CD14-positive monocyte (primary cell): ENCODE results near the gene SKOR1. TPM values are rescaled to one million over a fixed set of nuclear protein-coding genes. Genes with fewer than 3 reads are reported as not detected.

Source experiments
- DNase-seq, 3 donors: peaks; one replicate each; pipeline ENCODE4 v3.0.0-alpha.2; 2011 to 2022
- H2AFZ ChIP-seq: 2 replicates; pipeline ENCODE4 v1.6.0; 2012; ENCODE audit warnings: mild to moderate bottlenecking, low read depth, low read length, inconsistent platforms; ENCODE audit not compliant: insufficient read depth, poor library complexity, severe bottlenecking
- H3K27ac ChIP-seq, 2 donors: 1 replicate in 1 of 2; 2 replicates in 1 of 2; pipeline ENCODE4 v1.5.1; 2012 to 2013; ENCODE audit warnings: low read length in 2 of 2, control low read depth in 1 of 2, inconsistent platforms in 1 of 2, low read depth in 1 of 2, mild to moderate bottlenecking in 1 of 2
- H3K27me3 ChIP-seq, 2 donors: one replicate each; pipeline versions ENCODE4 v1.6.0 to v1.6.1; 2011 to 2013; ENCODE audit warnings: low read length in 2 of 2; ENCODE audit not compliant: control insufficient read depth in 2 of 2, insufficient read depth in 2 of 2
- H3K36me3 ChIP-seq, 2 donors: replicated peaks in 1 of 2; 1 replicate in 1 of 2; 2 replicates in 1 of 2; pipeline versions ENCODE4 v1.5.1 to v1.6.1; 2012 to 2013; ENCODE audit warnings: low read length in 2 of 2, control low read depth in 1 of 2, inconsistent platforms in 1 of 2, mild to moderate bottlenecking in 1 of 2; ENCODE audit not compliant: insufficient read depth in 2 of 2, control insufficient read depth in 1 of 2
- H3K4me1 ChIP-seq, 2 donors: 1 replicate in 1 of 2; 2 replicates in 1 of 2; pipeline versions ENCODE4 v1.5.1 to v1.6.1; 2012 to 2013; ENCODE audit warnings: low read length in 2 of 2, control low read depth in 1 of 2, inconsistent platforms in 1 of 2, mild to moderate bottlenecking in 1 of 2, moderate library complexity in 1 of 2; ENCODE audit not compliant: insufficient read depth in 2 of 2, control insufficient read depth in 1 of 2
- H3K4me2 ChIP-seq: replicated peaks from 2 replicates; pipeline ENCODE3; 2012; ENCODE audit warnings: low read length, moderate library complexity, mild to moderate bottlenecking; ENCODE audit not compliant: poor library complexity, severe bottlenecking; ENCODE audit errors: extremely low read depth
- H3K4me3 ChIP-seq, 3 experiments: fragments of 200-600 bp in 1 of 3; sonication (generic) in 1 of 3; replicated peaks in 1 of 3; 1 replicate in 2 of 3; 2 replicates in 1 of 3; pipeline ENCODE4 v1.5.1; 2011 to 2013; ENCODE audit warnings: low read length in 3 of 3, mild to moderate bottlenecking in 3 of 3, control low read depth in 2 of 3, low read depth in 2 of 3, inconsistent platforms in 1 of 3, moderate library complexity in 1 of 3
- H3K79me2 ChIP-seq: 2 replicates; pipeline ENCODE4 v1.6.0; 2012; ENCODE audit warnings: mild to moderate bottlenecking, control low read depth, inconsistent platforms, low read length, moderate library complexity; ENCODE audit not compliant: insufficient read depth
- H3K9ac ChIP-seq: 2 replicates; pipeline ENCODE4 v1.6.0; 2017; ENCODE audit warnings: low read length, mild to moderate bottlenecking; ENCODE audit not compliant: insufficient read depth, poor library complexity, severe bottlenecking
- H3K9me3 ChIP-seq, 2 donors: replicated peaks in 1 of 2; 1 replicate in 1 of 2; 2 replicates in 1 of 2; pipeline versions ENCODE4 v1.5.1 to v1.6.1; 2012 to 2013; ENCODE audit warnings: low read length in 2 of 2, control low read depth in 1 of 2; ENCODE audit not compliant: control insufficient read depth in 1 of 2, insufficient read depth in 1 of 2
- H4K20me1 ChIP-seq: 2 replicates; pipeline ENCODE4 v1.6.0; 2012; ENCODE audit warnings: mild to moderate bottlenecking, low read length, control low read depth, moderate library complexity; ENCODE audit not compliant: insufficient read depth
- H3K27ac Mint-ChIP-seq, 7 donors: one replicate each; pipeline ENCODE4 v1.8.0; 2020; ENCODE audit warnings: mild to moderate bottlenecking in 7 of 7, mixed read lengths in 7 of 7, moderate library complexity in 6 of 7, inconsistent platforms in 2 of 7
- H3K27me3 Mint-ChIP-seq, 3 donors: one replicate each; pipeline ENCODE4 v1.8.0; 2021 to 2022; ENCODE audit warnings: low read depth in 3 of 3, mild to moderate bottlenecking in 3 of 3, mixed read lengths in 3 of 3, moderate library complexity in 3 of 3, inconsistent platforms in 1 of 3
- H3K36me3 Mint-ChIP-seq, 2 donors: one replicate each; pipeline ENCODE4 v1.8.0; 2020; ENCODE audit warnings: mixed read lengths in 2 of 2, inconsistent platforms in 1 of 2, mild to moderate bottlenecking in 1 of 2
- H3K4me1 Mint-ChIP-seq: one replicate; pipeline ENCODE4 v1.8.0; 2020; ENCODE audit warnings: mild to moderate bottlenecking, mixed read lengths
- H3K4me3 Mint-ChIP-seq, 2 donors: one replicate each; pipeline ENCODE4 v1.8.0; 2020; ENCODE audit warnings: mild to moderate bottlenecking in 2 of 2, mixed read lengths in 2 of 2, moderate library complexity in 1 of 2
- H3K9me3 Mint-ChIP-seq, 7 donors: one replicate each; pipeline ENCODE4 v1.8.0; 2020 to 2022; ENCODE audit warnings: mixed read lengths in 7 of 7, mild to moderate bottlenecking in 6 of 7, moderate library complexity in 6 of 7, inconsistent platforms in 2 of 7
- CTCF ChIP-seq: fragments of 200-600 bp; IDR thresholded peaks from one replicate; pipeline ENCODE4 v1.8.0; 2022; ENCODE audit warnings: antibody characterized with exemption, mild to moderate bottlenecking
- WGBS: methylation state at CpG from one replicate; pipeline ENCODE4 v1.1.5; 2013; ENCODE audit warnings: missing lambda C conversion rate; ENCODE audit not compliant: insufficient coverage; 5-methylcytosine and 5-hydroxymethylcytosine counted together
- intact Hi-C, 2 donors: fragments of 100-400 bp; cut with micrococcal nuclease; formaldehyde crosslinking; loops; one replicate each; pipeline versions ENCODE4 v1.15.0 to v1.15.1; 2023
- polyA plus RNA-seq, 3 donors: library from polyadenylated mRNA; depleted of rRNA in 1 of 3; unstranded in 2 of 3; stranded (reverse) in 1 of 3; fragments of 300-500 nt in 2 of 3; fragments of >200 nt in 1 of 3; fragmentation: Illumina TruSeq in 2 of 3; gene quantifications; 1 replicate in 2 of 3; 2 replicates in 1 of 3; pipeline ENCODE4 v1.2.3, GENCODE V29; 2012 to 2021

Gene SKOR1
- polyA plus RNA-seq, 3 donors, result 0.23 TPM; not detected in 2

- no peaks in the 10 kb centered on the region for H4K20me1 ChIP-seq
- no peak overlapping the region for H3K9ac ChIP-seq
- H3K4me3 ChIP-seq, result no peak overlapping the region
- no peak for TF ChIP-seq CTCF
- no peak for DNase-seq
- WGBS, result 100% methylated on average over 2 of the region's 5 CpGs
- no peaks in the 10 kb centered on the region for H3K27me3 ChIP-seq
- Mint-ChIP-seq H3K27ac (no peak overlapping the region), H3K4me3 (no peak overlapping the region), H3K27me3 (peaks cover 0 to 6% (median 2%) of the 10 kb centered on the region in 3 donors), H3K4me1 (no peaks in the 10 kb centered on the region), H3K9me3 (peaks cover 0 to 2% (median 0%) of the 10 kb centered on the region in 7 donors), H3K36me3 (peaks cover 13 to 19% of the 10 kb centered on the region in 2 donors)
- no peak overlapping the region for H3K4me2 ChIP-seq
- H2AFZ ChIP-seq, result no peak overlapping the region
- no peaks in the 10 kb centered on the region for H3K4me1 ChIP-seq
- H3K27ac ChIP-seq, result no peak overlapping the region
- H3K9me3 ChIP-seq, result no peaks in the 10 kb centered on the region
- no peaks in the 10 kb centered on the region for H3K79me2 ChIP-seq
- H3K36me3 ChIP-seq, result no peaks in the 10 kb centered on the region
- intact Hi-C loops, result no loop called here
Measured at GRCh38 chr15:67807141-67807540, 18.2 kb upstream of the SKOR1 start.

GRCh38 chr15:67807836-67808235 lies 17.5 kb upstream of the SKOR1 start:
- Histone ChIP-seq H3K27ac (no peak overlapping the region), H4K20me1 (no peaks in the 10 kb centered on the region), H2AFZ (no peak overlapping the region), H3K36me3 (no peaks in the 10 kb centered on the region), H3K4me3 (no peak overlapping the region), H3K9ac (no peak overlapping the region), H3K27me3 (no peaks in the 10 kb centered on the region), H3K79me2 (no peaks in the 10 kb centered on the region), H3K9me3 (no peaks in the 10 kb centered on the region), H3K4me1 (no peaks in the 10 kb centered on the region), H3K4me2 (no peak overlapping the region)
- Mint-ChIP-seq H3K36me3 (peaks cover 13 to 17% of the 10 kb centered on the region in 2 donors), H3K4me1 (no peaks in the 10 kb centered on the region), H3K4me3 (no peak overlapping the region), H3K27me3 (peaks cover 0 to 6% (median 2%) of the 10 kb centered on the region in 3 donors), H3K27ac (no peak overlapping the region), H3K9me3 (peaks cover 0 to 2% (median 0%) of the 10 kb centered on the region in 7 donors)
- no peak for TF ChIP-seq CTCF
- DNase-seq, result no peak
- intact Hi-C loops, result no loop called here
- 96% methylated on average over 4 of the region's 7 CpGs for WGBS
